Hepatocyte (in vitro differentiated cells): ENCODE measurements around the gene LRRC31. TPM values are rescaled to one million over a fixed set of nuclear protein-coding genes. Genes with fewer than 3 reads are reported as not detected.

ENCODE experiments used
- DNase-seq: peaks from one replicate; pipeline ENCODE4 v3.0.0-alpha.2; 2016; ENCODE audit warnings: low spot score
- H2AFZ ChIP-seq: fragments of 200-600 bp; sonication (generic); 2 replicates; pipeline ENCODE4 v1.6.0; 2016; ENCODE audit warnings: antibody characterized with exemption, mild to moderate bottlenecking
- H3K27ac ChIP-seq: fragments of 200-600 bp; sonication (generic); 2 replicates; pipeline ENCODE4 v1.5.1; 2016; ENCODE audit warnings: mild to moderate bottlenecking
- H3K27me3 ChIP-seq: fragments of 200-600 bp; sonication (generic); 2 replicates; pipeline ENCODE4 v1.6.1; 2016
- H3K36me3 ChIP-seq: fragments of 200-600 bp; sonication (generic); replicated peaks from 2 replicates; pipeline ENCODE4 v1.5.1; 2016; ENCODE audit warnings: low read depth; ENCODE audit not compliant: insufficient read depth
- H3K4me1 ChIP-seq: fragments of 200-600 bp; sonication (generic); 2 replicates; pipeline ENCODE4 v1.5.1; 2016; ENCODE audit warnings: mild to moderate bottlenecking, moderate library complexity; ENCODE audit not compliant: insufficient read depth
- H3K4me2 ChIP-seq: fragments of 200-600 bp; sonication (generic); 2 replicates; pipeline ENCODE4 v1.6.0; 2016
- H3K4me3 ChIP-seq: fragments of 200-600 bp; sonication (generic); 2 replicates; pipeline ENCODE4 v1.5.1; 2016; ENCODE audit warnings: mild to moderate bottlenecking
- H3K79me2 ChIP-seq: fragments of 200-600 bp; sonication (generic); 2 replicates; pipeline ENCODE4 v1.6.0; 2017; ENCODE audit warnings: mild to moderate bottlenecking
- H3K9me2 ChIP-seq: fragments of 200-600 bp; sonication (generic); replicated peaks from 2 replicates; pipeline ENCODE4 v1.6.0; 2017; ENCODE audit warnings: mild to moderate bottlenecking; ENCODE audit not compliant: insufficient read depth
- H3K9me3 ChIP-seq: fragments of 200-600 bp; sonication (generic); 2 replicates; pipeline ENCODE4 v1.5.1; 2016; ENCODE audit warnings: low read depth, mild to moderate bottlenecking
- H4K20me1 ChIP-seq: fragments of 200-600 bp; sonication (generic); 2 replicates; pipeline ENCODE4 v1.6.0; 2016; ENCODE audit warnings: mild to moderate bottlenecking; ENCODE audit not compliant: insufficient read depth, poor library complexity, severe bottlenecking
- CTCF ChIP-seq: fragments of 200-600 bp; sonication (generic); IDR thresholded peaks from 2 replicates; pipeline ENCODE4 v1.5.1; 2016; ENCODE audit warnings: antibody characterized with exemption, mild to moderate bottlenecking; ENCODE audit not compliant: poor library complexity
- EZH2 ChIP-seq: fragments of 200-600 bp; sonication (generic); IDR thresholded peaks from 2 replicates; pipeline ENCODE4 v1.6.1; 2016; ENCODE audit warnings: antibody characterized with exemption, mild to moderate bottlenecking, borderline replicate concordance
- EZH2phosphoT487 ChIP-seq: fragments of 200-600 bp; sonication (generic); IDR thresholded peaks from one replicate; pipeline ENCODE4 v1.6.1; 2018; ENCODE audit warnings: antibody characterized with exemption, mild to moderate bottlenecking, low read depth, moderate library complexity; ENCODE audit not compliant: unreplicated experiment, severe bottlenecking
- polyA plus RNA-seq: library from polyadenylated mRNA; unstranded; fragments of >200 nt; fragmentation: Nextera tagmentation; extraction: Ambion mirVana; gene quantifications from 2 replicates; pipeline ENCODE4 v1.2.1, GENCODE V29; 2016
- total RNA-seq: library from RNA; depleted of rRNA; stranded (reverse); fragments of >200 nt; gene quantifications from 2 replicates; pipeline ENCODE4 v1.2.3, GENCODE V29; 2014

LRRC31 gene
- total and polyA plus RNA-seq, 2 experiments from 2014 or later = 1.4 to 6.1 TPM

DNA sequence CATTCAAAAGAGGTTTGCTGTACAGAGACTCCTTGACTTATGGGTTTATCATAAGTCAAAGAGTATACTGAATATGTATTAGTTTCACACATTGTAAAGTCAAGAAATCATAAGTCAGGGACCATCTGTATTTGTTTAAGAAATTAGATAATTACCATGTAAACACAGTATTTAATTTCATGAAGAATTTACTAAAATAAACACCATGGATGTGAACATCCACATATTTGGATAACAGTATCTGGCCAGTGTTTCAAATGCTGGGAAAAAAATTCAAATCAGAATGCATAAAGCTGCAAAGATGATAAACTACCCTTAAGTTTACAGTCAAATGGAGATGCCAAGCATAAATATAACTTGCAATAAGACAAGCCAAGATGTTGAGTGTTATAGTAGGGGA, 79.5 kb downstream of the LRRC31 start:
- Histone ChIP-seq H3K79me2 (no peaks in the 10 kb centered on the region), H4K20me1 (no peaks in the 10 kb centered on the region), H3K36me3 (no peaks in the 10 kb centered on the region), H3K9me2 (no peaks in the 10 kb centered on the region), H3K9me3 (no peaks in the 10 kb centered on the region), H3K27me3 (no peaks in the 10 kb centered on the region), H3K4me1 (no peaks in the 10 kb centered on the region), H2AFZ (no peak overlapping the region), H3K4me3 (no peak overlapping the region), H3K4me2 (no peak overlapping the region), H3K27ac (no peak overlapping the region)
- TF ChIP-seq EZH2 (no peak), CTCF (no peak), EZH2phosphoT487 (no peak)
- DNase-seq = no peak

Other genes starting within 250 kb of the LRRC31 start
- gene MECOM, start 206.2 kb downstream of the LRRC31 start, total RNA-seq = 40.9 and 48.8 TPM in 2 replicates
- 11.1 and 11.4 TPM in 2 replicates for gene MECOM, start 206.2 kb downstream of the LRRC31 start, polyA plus RNA-seq
- 216 and 475 TPM in 2 replicates for gene TERC, start 104.9 kb downstream of the LRRC31 start, total RNA-seq
- 0.49 and 2.0 TPM in 2 replicates for gene TERC, start 104.9 kb downstream of the LRRC31 start, polyA plus RNA-seq
- 8.3 and 8.7 TPM in 2 replicates for gene ACTRT3, start 100.4 kb downstream of the LRRC31 start, total RNA-seq
- gene ACTRT3, start 100.4 kb downstream of the LRRC31 start, polyA plus RNA-seq = 6.9 and 7.3 TPM in 2 replicates
- gene MYNN, start 96.5 kb downstream of the LRRC31 start, total RNA-seq = 19.7 and 23.4 TPM in 2 replicates
- gene MYNN, start 96.5 kb downstream of the LRRC31 start, polyA plus RNA-seq = 6.8 and 9.0 TPM in 2 replicates
- gene LRRIQ4, start 57.1 kb downstream of the LRRC31 start, total RNA-seq = not detected in 2 replicates
- gene LRRIQ4, start 57.1 kb downstream of the LRRC31 start, polyA plus RNA-seq = not detected in 2 replicates
- gene LRRC34, start 57.0 kb downstream of the LRRC31 start, total RNA-seq = 0.97 and 1.0 TPM in 2 replicates
- 0.50 TPM in 1 of 2 replicates, not detected in the other for gene LRRC34, start 57.0 kb downstream of the LRRC31 start, polyA plus RNA-seq
- not detected in 2 replicates for gene SAMD7, start 41.6 kb upstream of the LRRC31 start, total RNA-seq
- gene SAMD7, start 41.6 kb upstream of the LRRC31 start, polyA plus RNA-seq = not detected in 2 replicates
- gene SEC62, start 96.9 kb upstream of the LRRC31 start, total RNA-seq = 45.4 and 48.7 TPM in 2 replicates
- 138 and 147 TPM in 2 replicates for gene SEC62, start 96.9 kb upstream of the LRRC31 start, polyA plus RNA-seq
- gene GPR160, start 168.1 kb upstream of the LRRC31 start, total RNA-seq = 87.9 and 96.2 TPM in 2 replicates
- 39.8 and 52.2 TPM in 2 replicates for gene GPR160, start 168.1 kb upstream of the LRRC31 start, polyA plus RNA-seq